ENCODE data around the gene SRM. TPM values are rescaled to one million over a fixed set of nuclear protein-coding genes. Genes with fewer than 3 reads are reported as not detected.
A peak's percentile ranks its signal among the peaks of the same experiment; 100 is the strongest.
"Not testable (repeated sequence)": the region's sequence is repeated elsewhere in the genome, so short reads cannot be mapped to it uniquely, and the experiment has no call there.

The SRM gene
- total RNA-seq, 2 experiments from 2014 or later: 65.2 to 208 TPM

GRCh38 chr1:11019971-11020370 lies 39.8 kb downstream of the SRM start:
- TF ChIP-seq EZH2phosphoT487 (IDR thresholded peaks at IDR 0.05; ENCODE audit: borderline replicate concordance, low read depth, low read length): no peak
- TF ChIP-seq, protein P1, sequence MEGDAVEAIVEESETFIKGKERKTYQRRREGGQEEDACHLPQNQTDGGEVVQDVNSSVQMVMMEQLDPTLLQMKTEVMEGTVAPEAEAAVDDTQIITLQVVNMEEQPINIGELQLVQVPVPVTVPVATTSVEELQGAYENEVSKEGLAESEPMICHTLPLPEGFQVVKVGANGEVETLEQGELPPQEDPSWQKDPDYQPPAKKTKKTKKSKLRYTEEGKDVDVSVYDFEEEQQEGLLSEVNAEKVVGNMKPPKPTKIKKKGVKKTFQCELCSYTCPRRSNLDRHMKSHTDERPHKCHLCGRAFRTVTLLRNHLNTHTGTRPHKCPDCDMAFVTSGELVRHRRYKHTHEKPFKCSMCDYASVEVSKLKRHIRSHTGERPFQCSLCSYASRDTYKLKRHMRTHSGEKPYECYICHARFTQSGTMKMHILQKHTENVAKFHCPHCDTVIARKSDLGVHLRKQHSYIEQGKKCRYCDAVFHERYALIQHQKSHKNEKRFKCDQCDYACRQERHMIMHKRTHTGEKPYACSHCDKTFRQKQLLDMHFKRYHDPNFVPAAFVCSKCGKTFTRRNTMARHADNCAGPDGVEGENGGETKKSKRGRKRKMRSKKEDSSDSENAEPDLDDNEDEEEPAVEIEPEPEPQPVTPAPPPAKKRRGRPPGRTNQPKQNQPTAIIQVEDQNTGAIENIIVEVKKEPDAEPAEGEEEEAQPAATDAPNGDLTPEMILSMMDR (conservative IDR thresholded peaks at IDR 0.05; ENCODE audit: low read length): no peak
- DNase-seq (ENCODE audit: low spot score): no peak
- no peak overlapping the region for H3K4me2 ChIP-seq (ENCODE audit: low read length)
- intact Hi-C loops (cut with micrococcal nuclease; ENCODE audit: unreplicated experiment): no loop called here
- CTCF ChIA-PET (ENCODE audit: unreplicated experiment): interaction anchor here (0.6 kb wide), 1 partner anchor 248 kb away, joined by 3 read pairs; no protein-coding TSS in a partner anchor
- H3K9me3 ChIP-seq (ENCODE audit: low read length): no peaks in the 10 kb centered on the region
- no TSS peak for BruUV-seq (replicated peaks)
- no peaks in the 10 kb centered on the region for H3K9me2 ChIP-seq (ENCODE audit: insufficient read depth, low read length)
- no peak overlapping the region for H3K27ac ChIP-seq (ENCODE audit: low read depth, low read length, poor library complexity, severe bottlenecking)
- POLR2A ChIA-PET: no interaction called here
- peaks cover 32% of the 10 kb centered on the region for H3K79me2 ChIP-seq (ENCODE audit: insufficient read depth, low read depth, low read length)
- H4K20me1 ChIP-seq (ENCODE audit: insufficient read depth, low read length): peaks cover 20% of the 10 kb centered on the region; the same call in 1 of the 2 replicates
- no peak overlapping the region for H3K4me3 ChIP-seq (ENCODE audit: low read depth, low read length, poor library complexity, severe bottlenecking)
- H3K36me3 ChIP-seq (ENCODE audit: insufficient read depth, low read length): peaks cover 96% of the 10 kb centered on the region
- H2AFZ ChIP-seq (ENCODE audit: low read length): no peak overlapping the region
- H3K4me1 ChIP-seq (ENCODE audit: insufficient read depth, low read length, poor library complexity, severe bottlenecking): no peaks in the 10 kb centered on the region

DNA sequence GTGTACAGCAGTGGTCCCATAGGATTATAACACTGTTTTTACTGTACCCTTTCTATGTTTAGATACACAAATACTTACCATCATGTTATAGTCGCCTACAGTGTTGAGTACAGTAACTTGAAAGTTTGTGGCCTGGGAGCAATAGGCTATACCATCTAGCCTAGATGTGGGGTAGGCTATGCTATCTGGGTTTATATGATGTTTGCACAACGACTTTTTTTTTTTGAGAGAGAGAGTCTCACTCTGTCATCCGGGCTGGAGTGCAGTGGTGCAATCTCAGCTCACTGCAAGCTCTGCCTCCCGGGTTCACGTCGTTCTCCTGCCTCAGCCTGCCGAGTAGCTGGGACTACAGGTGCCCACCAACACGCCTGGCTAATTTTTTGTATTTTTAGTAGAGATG lies 40.5 kb downstream of the SRM start:
- peaks cover 96% of the 10 kb centered on the region for H3K36me3 ChIP-seq (ENCODE audit: insufficient read depth, low read length)

GRCh38 chr1:11013160-11013531 lies 46.7 kb downstream of the SRM start:
- BruUV-seq (replicated peaks): no TSS peak
- POLR2A ChIA-PET: no interaction called here
- peak overlapping the region; percentile 71 for H3K27ac ChIP-seq (ENCODE audit: low read depth, low read length, poor library complexity, severe bottlenecking)

More for the DNA sequence above, 40.5 kb downstream of the SRM start:
- H4K20me1 ChIP-seq (ENCODE audit: insufficient read depth, low read length): peaks cover 24% of the 10 kb centered on the region
- intact Hi-C loops (cut with micrococcal nuclease; ENCODE audit: unreplicated experiment); H3K9me2 ChIP-seq (ENCODE audit: insufficient read depth, low read length); H2AFZ ChIP-seq (ENCODE audit: low read length); BruUV-seq (replicated peaks); POLR2A ChIA-PET; H3K4me2 ChIP-seq (ENCODE audit: low read length); H3K4me1 ChIP-seq (ENCODE audit: insufficient read depth, low read length, poor library complexity, severe bottlenecking); H3K27ac ChIP-seq (ENCODE audit: low read depth, low read length, poor library complexity, severe bottlenecking); DNase-seq (ENCODE audit: low spot score); H3K9me3 ChIP-seq (ENCODE audit: low read length); H3K4me3 ChIP-seq (ENCODE audit: low read depth, low read length, poor library complexity, severe bottlenecking): not testable (repeated sequence)
- CTCF ChIA-PET (ENCODE audit: unreplicated experiment): interaction anchor here (0.6 kb wide), 1 partner anchor 248 kb away, joined by 3 read pairs; no protein-coding TSS in a partner anchor
- peaks cover 39% of the 10 kb centered on the region for H3K79me2 ChIP-seq (ENCODE audit: insufficient read depth, low read depth, low read length)

More at GRCh38 chr1:11013160-11013531, 46.7 kb downstream of the SRM start:
- H4K20me1 ChIP-seq (ENCODE audit: insufficient read depth, low read length): peaks cover 25% of the 10 kb centered on the region
- DNase-seq (ENCODE audit: low spot score): no peak
- H3K4me2 ChIP-seq (ENCODE audit: low read length): peak overlapping the region; percentile 95
- peaks cover 49% of the 10 kb centered on the region for H3K79me2 ChIP-seq (ENCODE audit: insufficient read depth, low read depth, low read length)
- H2AFZ ChIP-seq (ENCODE audit: low read length): no peak overlapping the region
- CTCF ChIA-PET (ENCODE audit: unreplicated experiment): no interaction called here
- H3K36me3 ChIP-seq (ENCODE audit: insufficient read depth, low read length): peaks cover 49% of the 10 kb centered on the region
- peaks cover 18% of the 10 kb centered on the region for H3K4me1 ChIP-seq (ENCODE audit: insufficient read depth, low read length, poor library complexity, severe bottlenecking)
- intact Hi-C loops (cut with micrococcal nuclease; ENCODE audit: unreplicated experiment): no loop called here
- H3K9me2 ChIP-seq (ENCODE audit: insufficient read depth, low read length): no peaks in the 10 kb centered on the region
- peak overlapping the region; percentile 79 for H3K4me3 ChIP-seq (ENCODE audit: low read depth, low read length, poor library complexity, severe bottlenecking)
- no peaks in the 10 kb centered on the region for H3K9me3 ChIP-seq (ENCODE audit: low read length)
- TF ChIP-seq, protein P1 (conservative IDR thresholded peaks at IDR 0.05; ENCODE audit: low read length): no peak
- no peak for TF ChIP-seq EZH2phosphoT487 (IDR thresholded peaks at IDR 0.05; ENCODE audit: borderline replicate concordance, low read depth, low read length)

All from OCI-LY7 (cell line).